Jurkat, Clone E6-1 (cell line): ENCODE data around the gene PPP2R5B.

ENCODE experiments used
- DNase-seq: peaks from one replicate; pipeline ENCODE4 v3.0.0-alpha.2; 2011; ENCODE audit warnings: low read depth, low spot score
- H3K4me3 ChIP-seq: 2 replicates; pipeline ENCODE4 v1.5.1; 2011; ENCODE audit warnings: mild to moderate bottlenecking, low read length, control low read depth, moderate library complexity

Gene PPP2R5B

DNA sequence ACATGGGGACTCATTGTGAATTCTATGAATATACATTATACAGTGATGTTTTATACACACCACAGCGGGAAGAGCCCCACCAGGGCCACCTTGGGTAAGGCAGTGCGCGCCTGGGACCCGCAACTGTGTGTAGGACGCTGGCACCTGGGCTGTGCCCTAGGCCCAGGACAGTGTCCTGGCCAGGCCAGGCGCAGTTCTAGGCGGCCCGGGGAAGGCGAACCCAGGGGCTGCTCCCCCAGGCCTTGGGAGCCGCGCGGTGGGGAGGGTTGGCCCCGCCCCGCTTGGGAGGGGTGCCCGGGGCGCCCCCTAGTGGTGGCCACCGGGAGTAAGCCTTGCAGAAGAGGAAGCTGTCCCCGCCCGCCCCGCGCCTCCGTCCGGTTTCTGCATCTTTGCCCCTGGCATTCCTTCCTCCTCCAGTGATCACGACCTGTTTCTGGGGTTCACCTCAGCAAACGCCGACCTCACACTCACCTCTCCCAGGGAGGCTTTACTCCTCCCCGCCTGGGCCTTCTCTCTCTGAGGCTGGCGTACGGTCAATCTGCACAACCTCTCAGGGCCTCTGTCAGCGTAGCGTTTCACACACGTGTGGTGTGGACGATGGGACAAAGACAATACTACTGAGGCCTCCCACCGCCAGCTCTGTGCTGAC lies 36.6 kb upstream of the PPP2R5B start:
- peak overlapping the region; percentile 48 for H3K4me3 ChIP-seq
- peak; percentile 50 for DNase-seq

- DNase-seq, result no peak
- H3K4me3 ChIP-seq, result peak overlapping the region; percentile 48
Measured at GRCh38 chr11:64888406-64888728, 36.1 kb upstream of the PPP2R5B start.

DNA sequence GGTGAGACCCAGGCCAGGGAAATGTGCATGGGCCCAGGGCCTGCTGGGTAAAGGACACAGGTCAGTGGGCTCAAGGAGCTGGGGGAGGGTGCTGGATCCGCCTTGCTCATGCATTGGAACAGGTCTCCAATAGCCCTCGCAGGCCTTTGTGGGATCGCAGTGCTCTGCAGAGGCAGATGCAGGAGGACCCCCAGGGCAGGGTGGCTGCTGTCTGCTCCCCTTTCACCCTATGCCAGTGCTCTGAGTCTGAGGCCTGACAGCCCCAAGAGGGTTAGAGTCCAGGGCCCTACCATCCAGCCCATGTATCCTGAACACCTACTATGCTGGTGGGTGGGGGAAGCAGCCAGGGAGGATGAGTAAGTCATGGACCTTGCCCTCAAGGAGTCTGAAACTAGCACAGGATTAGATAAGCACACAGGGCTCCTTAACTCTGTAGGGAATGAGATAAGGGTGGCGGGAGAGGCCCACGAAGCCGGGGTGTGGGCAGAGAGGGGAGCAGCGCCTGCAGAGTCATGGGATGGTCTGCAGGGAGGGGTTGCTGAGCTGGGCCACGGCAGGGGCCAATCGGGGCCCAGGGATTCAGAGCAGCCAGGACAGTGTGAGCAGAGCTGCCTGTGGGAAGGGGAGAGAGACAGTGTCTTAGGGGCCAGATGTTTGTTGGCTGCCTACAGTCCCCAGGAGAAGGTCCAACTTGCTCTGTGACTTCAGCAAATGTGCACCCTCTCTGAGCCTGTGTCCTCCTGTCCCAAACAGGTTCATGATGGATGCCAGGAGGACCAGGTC lies 35.6 kb upstream of the PPP2R5B start:
- DNase-seq, result no peak
- no peak overlapping the region for H3K4me3 ChIP-seq

- DNase-seq, result no peak
- H3K4me3 ChIP-seq, result no peak overlapping the region
Measured at GRCh38 chr11:64890522-64890939, 34.0 kb upstream of the PPP2R5B start.

DNA sequence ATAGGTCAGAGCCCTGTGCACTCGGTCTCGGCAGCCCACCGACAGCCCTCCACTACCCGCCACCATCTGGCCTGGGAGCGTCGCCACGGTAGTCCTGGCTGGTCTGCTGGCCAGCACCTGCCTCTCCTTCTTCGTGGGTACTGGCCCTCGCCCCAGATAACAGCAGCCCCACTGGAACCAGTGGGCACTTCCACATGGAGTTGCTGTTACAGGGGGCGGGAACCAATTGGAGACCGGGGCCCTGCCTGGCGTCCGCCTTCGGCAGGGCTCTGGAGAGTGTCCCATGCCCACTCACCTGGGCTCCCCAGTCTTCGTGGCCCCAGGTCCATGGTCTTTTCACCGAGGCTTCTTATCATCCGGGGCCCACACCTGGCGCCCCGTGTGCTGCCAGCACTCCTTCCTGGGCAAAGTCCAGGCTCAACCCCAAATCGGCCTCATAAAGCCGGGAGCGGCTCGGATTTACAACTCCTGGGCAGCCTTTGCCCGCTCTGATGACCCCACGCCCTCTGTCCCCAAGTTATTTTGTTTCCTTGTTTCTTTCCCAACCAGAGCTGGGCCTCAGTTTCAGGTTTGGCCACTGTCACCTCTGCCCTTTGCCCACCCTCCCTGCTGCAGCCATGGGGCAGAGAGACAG lies 33.2 kb upstream of the PPP2R5B start:
- no peak overlapping the region for H3K4me3 ChIP-seq
- DNase-seq, result no peak

GRCh38 chr11:64891880-64892279 lies 32.6 kb upstream of the PPP2R5B start:
- H3K4me3 ChIP-seq, result no peak overlapping the region
- no peak for DNase-seq

- H3K4me3 ChIP-seq, result no peak overlapping the region
- DNase-seq, result no peak
Measured at GRCh38 chr11:64892411-64892831, 32.1 kb upstream of the PPP2R5B start.

DNA sequence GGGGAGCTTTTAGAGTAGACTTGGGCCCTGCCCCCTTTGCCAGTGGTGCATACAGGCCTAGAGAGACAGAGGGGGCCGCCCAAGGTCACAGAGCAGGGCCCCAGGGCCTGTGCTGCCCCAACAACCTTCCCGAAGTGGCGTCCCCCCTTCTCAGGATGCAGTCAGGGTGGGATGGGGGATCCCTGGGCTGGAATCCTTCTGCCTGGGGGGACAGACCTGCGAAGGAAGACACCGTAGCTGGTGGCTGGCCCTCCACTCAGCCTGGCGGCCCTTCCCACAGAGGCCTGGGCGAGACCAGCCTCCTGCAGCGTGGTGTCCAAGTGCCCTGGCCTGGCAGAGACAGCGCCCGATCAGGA lies 31.7 kb upstream of the PPP2R5B start:
- no peak overlapping the region for H3K4me3 ChIP-seq
- DNase-seq, result no peak

- H3K4me3 ChIP-seq, result no peak overlapping the region
- DNase-seq, result no peak
Measured at GRCh38 chr11:64893194-64894069, 31.1 kb upstream of the PPP2R5B start.

DNA sequence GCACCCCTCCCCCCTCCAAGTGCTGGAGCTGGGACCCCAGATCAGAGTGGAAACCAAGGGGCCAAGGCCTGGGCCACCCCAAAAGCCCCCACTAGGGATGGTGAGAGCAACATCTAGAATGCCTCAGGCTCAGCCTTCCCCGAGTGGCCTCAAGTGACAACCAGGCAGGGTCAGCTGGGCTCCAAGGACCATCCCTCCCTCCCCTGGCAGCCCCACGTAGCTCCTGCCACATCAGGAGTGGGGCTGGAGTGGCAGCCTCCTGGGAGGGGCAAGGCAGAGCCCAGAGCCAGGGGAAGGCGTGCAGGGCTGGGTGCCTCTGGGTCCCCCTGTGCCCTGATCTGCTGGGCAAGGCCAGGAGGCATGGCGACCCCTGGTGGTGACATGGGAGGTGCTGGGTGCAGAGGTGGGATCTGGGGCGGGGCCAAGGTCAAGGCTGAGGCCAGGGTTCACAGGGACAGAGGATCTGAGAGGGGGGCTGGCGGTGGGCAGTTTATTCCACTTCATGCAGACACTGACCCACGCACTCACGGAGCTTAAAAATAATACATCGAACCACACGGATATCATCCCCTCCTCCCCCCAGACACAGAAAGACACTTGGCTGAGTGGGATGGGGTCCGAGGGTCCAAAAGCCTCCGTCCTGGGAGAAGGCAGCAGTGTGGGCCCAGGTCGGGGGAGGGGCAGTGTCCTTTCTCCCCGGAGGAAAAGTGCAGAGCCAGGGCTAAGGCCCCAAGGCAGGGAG lies 30.2 kb upstream of the PPP2R5B start:
- no peak overlapping the region for H3K4me3 ChIP-seq
- DNase-seq, result peak; percentile 66

DNA sequence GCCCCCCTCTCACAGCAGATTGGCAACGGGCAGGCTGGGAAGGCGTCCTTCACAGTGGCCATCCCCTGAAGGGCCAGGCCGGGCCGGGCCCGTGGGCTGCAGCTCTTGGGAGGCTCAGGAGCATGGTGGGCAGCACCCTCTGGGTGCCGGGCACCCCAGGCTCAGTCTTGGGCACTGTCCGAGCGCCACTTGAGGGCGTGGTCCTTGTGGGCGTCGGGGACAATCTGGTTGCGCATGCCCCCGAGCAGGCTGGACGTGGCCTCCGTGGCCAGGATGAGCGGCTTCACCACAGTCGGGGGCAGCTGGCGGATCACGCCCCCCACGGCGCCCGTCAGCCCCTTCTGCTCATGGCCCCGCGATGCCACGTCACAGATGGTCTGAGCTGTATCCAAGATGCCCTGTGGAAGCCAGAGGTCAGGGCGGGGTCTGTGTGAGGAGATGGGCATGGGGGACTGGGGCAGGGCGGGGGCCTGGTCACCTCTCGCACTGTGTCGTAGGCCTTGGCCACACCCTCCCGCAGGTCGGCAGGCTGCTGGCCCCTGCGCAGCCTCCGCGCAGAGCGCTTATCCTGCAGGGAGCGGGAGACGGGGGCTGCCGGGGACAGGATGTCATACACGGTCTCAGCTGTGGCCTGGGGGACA lies 29.6 kb upstream of the PPP2R5B start:
- no peak for DNase-seq

GRCh38 chr11:64896448-64897022 lies 28.0 kb upstream of the PPP2R5B start:
- no peak for DNase-seq
- H3K4me3 ChIP-seq, result no peak overlapping the region

More for the DNA sequence above, 29.6 kb upstream of the PPP2R5B start:
- no peak overlapping the region for H3K4me3 ChIP-seq

DNA sequence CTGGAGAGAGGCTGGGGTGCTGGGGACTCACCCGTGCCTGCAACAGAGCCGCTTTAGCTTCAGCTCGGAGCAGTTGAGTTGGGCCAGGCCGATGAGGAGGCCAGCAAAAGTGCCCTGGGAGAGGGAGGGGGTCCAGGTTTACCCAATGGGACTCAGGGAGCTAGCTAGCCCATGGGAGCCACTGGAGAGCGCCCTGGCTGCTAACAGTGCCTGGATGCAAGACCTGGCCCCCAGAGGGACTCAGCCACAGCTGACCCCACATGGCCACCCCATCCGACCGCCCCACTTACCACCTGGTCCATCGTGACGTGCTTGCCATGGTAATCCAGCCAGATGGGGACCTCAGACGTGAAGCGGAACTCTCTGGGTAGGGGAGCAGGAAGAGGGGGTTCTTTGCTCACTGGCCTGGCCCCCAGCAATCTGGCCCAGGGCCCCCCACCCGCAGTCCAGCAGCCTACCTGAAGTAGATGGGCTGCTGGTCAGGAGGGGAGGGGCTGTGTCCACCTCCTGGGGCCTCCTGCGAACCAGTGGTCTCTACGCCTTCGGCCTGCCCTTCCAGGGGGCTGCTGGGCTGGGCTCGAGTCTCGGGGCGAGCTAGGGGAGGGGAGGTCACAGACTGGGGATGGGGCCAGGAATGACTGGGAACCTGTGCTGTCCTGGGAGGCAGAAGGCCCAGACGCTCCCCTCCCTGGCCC lies 27.0 kb upstream of the PPP2R5B start:
- H3K4me3 ChIP-seq, result no peak overlapping the region
- DNase-seq, result no peak

- no peak for DNase-seq
- H3K4me3 ChIP-seq, result no peak overlapping the region
Measured at GRCh38 chr11:64898076-64898445, 26.4 kb upstream of the PPP2R5B start.

DNA sequence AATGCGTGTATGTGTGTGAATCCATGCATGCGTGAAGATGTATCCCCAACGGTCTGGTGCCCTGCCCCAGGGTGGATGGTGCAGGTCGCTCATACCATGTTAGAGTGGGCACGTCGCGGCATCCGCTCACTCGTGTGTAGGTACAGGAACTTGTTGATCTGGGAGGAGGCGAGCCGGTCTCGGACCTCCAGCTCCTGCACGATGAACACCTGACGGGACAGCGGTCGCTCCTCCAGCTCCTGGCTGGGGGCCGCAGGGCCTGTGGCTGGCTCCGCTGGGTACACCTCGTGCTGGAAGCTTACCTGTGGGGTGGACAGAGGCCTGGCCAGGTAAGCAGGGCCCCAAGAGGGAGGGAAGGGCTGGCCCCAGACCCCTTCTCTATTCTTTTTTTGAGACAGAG lies 25.9 kb upstream of the PPP2R5B start:
- no peak for DNase-seq
- H3K4me3 ChIP-seq, result no peak overlapping the region

DNA sequence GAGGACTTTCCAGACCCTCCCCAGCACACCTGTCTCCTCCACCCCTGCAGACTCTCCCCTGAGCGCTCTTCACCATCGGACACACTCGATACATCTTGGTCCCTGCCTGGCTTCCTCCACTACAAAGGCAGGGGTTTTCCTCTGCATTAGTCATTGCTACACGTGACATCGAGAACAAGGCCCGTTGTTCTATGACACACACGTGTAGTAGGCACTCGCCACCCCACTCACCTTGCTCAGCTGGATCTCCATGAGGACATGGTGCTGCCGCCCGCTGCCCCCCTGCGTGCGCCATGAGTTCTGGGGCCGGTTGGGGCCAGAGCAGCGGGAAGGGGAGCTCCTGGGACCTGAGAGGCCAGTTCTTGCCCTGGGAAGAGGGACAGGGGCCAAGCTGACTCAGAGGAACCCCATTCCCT lies 24.2 kb upstream of the PPP2R5B start:
- no peak for DNase-seq
- no peak overlapping the region for H3K4me3 ChIP-seq

GRCh38 chr11:64900774-64901173 lies 23.7 kb upstream of the PPP2R5B start:
- DNase-seq, result no peak
- H3K4me3 ChIP-seq, result no peak overlapping the region
